H1 (cell line): ENCODE measurements around the gene CYLD. TPM values are rescaled to one million over a fixed set of nuclear protein-coding genes. Genes with fewer than 3 reads are reported as not detected.

ENCODE experiments used
- CTCF ChIA-PET: fragments of 300-600 bp; sonication (Branson Sonifier 250); formaldehyde crosslinking; loops from one replicate; lab custom pipeline; 2021; ENCODE audit not compliant: partially characterized antibody; lab: Charles Lee
- POLR2A ChIA-PET: fragments of 300-600 bp; sonication (Branson Sonifier 250); formaldehyde crosslinking; loops from one replicate; lab custom pipeline; 2021; ENCODE audit warnings: inconsistent platforms; ENCODE audit not compliant: partially characterized antibody; lab: Charles Lee
- DNase-seq, 2 experiments: peaks; one replicate each; pipeline versions ENCODE4 v3.0.0 to v3.0.0-alpha.2; 2010 to 2022; ENCODE audit warnings: low spot score in 2 of 2, low read depth in 1 of 2, mixed read lengths in 1 of 2
- FAIRE-seq: peaks from 2 replicates; lab custom pipeline; 2011; peaks lifted over from hg19 to GRCh38; lab: Jason Lieb, UNC
- H2AFZ ChIP-seq: 2 replicates; pipeline ENCODE4 v1.8.1; 2012; ENCODE audit warnings: low read length, inconsistent platforms
- H2AK5ac ChIP-seq: 2 replicates; pipeline ENCODE4 v1.6.1; 2013; ENCODE audit warnings: low read depth, low read length
- H2BK120ac ChIP-seq: replicated peaks from 2 replicates; pipeline ENCODE3; 2013; ENCODE audit warnings: low read depth, low read length, inconsistent platforms
- H2BK12ac ChIP-seq: 2 replicates; pipeline ENCODE4 v1.6.1; 2013; ENCODE audit warnings: low read depth, low read length
- H2BK15ac ChIP-seq: 2 replicates; pipeline ENCODE4 v1.6.1; 2013; ENCODE audit warnings: low read length
- H2BK20ac ChIP-seq: 2 replicates; pipeline ENCODE4 v1.6.1; 2013; ENCODE audit warnings: low read length
- H2BK5ac ChIP-seq: 2 replicates; pipeline ENCODE4 v1.6.1; 2013; ENCODE audit warnings: low read depth, low read length
- H3K14ac ChIP-seq: 2 replicates; pipeline ENCODE4 v1.6.1; 2013; ENCODE audit warnings: inconsistent platforms; ENCODE audit not compliant: insufficient read length
- H3K18ac ChIP-seq: 2 replicates; pipeline ENCODE4 v1.6.1; 2013; ENCODE audit warnings: low read length; ENCODE audit errors: extremely low read depth
- H3K23ac ChIP-seq: 2 replicates; pipeline ENCODE4 v1.6.1; 2013; ENCODE audit warnings: inconsistent platforms; ENCODE audit not compliant: insufficient read length
- H3K23me2 ChIP-seq: 2 replicates; pipeline ENCODE4 v1.6.1; 2013; ENCODE audit warnings: low read depth, low read length
- H3K27ac ChIP-seq: 2 replicates; pipeline ENCODE4 v1.6.1; 2011; ENCODE audit warnings: low read depth, low read length, inconsistent platforms
- H3K27me3 ChIP-seq, 4 experiments: replicated peaks in 1 of 4; 1 replicate in 1 of 4; 2 replicates in 3 of 4; pipeline versions ENCODE4 v1.6.1 to v1.8.1; 2011 to 2013; ENCODE audit warnings: low read length in 3 of 4, mild to moderate bottlenecking in 3 of 4, inconsistent platforms in 2 of 4, mixed read lengths in 2 of 4, moderate library complexity in 1 of 4; ENCODE audit not compliant: control insufficient read depth in 3 of 4, insufficient read depth in 3 of 4; ENCODE audit errors: extremely low read depth in 1 of 4
- H3K36me3 ChIP-seq, 4 experiments: 2 replicates each; pipeline versions ENCODE4 v1.6.1 to v1.8.1; 2011 to 2013; ENCODE audit warnings: mild to moderate bottlenecking in 4 of 4, low read length in 3 of 4, moderate library complexity in 2 of 4, control low read depth in 1 of 4, inconsistent platforms in 1 of 4; ENCODE audit not compliant: insufficient read depth in 4 of 4, control insufficient read depth in 2 of 4
- H3K4ac ChIP-seq: replicated peaks from 2 replicates; pipeline ENCODE3; 2013; ENCODE audit warnings: low read length, low read depth, mixed read lengths, inconsistent platforms; ENCODE audit not compliant: insufficient read length
- H3K4me1 ChIP-seq, 4 experiments: replicated peaks in 1 of 4; 1 replicate in 1 of 4; 2 replicates in 3 of 4; pipeline versions ENCODE4 v1.6.1 to v1.8.1; 2011 to 2013; ENCODE audit warnings: low read length in 3 of 4, inconsistent platforms in 2 of 4, mixed read lengths in 1 of 4; ENCODE audit not compliant: insufficient read depth in 4 of 4, control insufficient read depth in 3 of 4
- H3K4me2 ChIP-seq, 2 experiments: 2 replicates each; pipeline versions ENCODE4 v1.6.1 to v1.8.1; 2011 to 2013; ENCODE audit warnings: low read depth in 2 of 2, low read length in 2 of 2, control low read depth in 1 of 2, inconsistent platforms in 1 of 2, mild to moderate bottlenecking in 1 of 2; ENCODE audit not compliant: insufficient read depth in 1 of 2
- H3K4me3 ChIP-seq, 4 experiments: fragments of 200-600, 300-600 bp in 1 of 4; sonication (generic), shearing (Covaris generic), sonication (Bioruptor Twin) in 1 of 4; 2 replicates each; pipeline versions ENCODE4 v1.5.1 to v1.8.1; 2011 to 2016; ENCODE audit warnings: low read length in 4 of 4, low read depth in 3 of 4, control low read depth in 2 of 4, inconsistent platforms in 2 of 4, mild to moderate bottlenecking in 2 of 4, mixed read lengths in 1 of 4, moderate library complexity in 1 of 4; ENCODE audit not compliant: insufficient read depth in 2 of 4; ENCODE audit errors: extremely low read depth in 1 of 4
- H3K56ac ChIP-seq: replicated peaks from 2 replicates; pipeline ENCODE3; 2013; ENCODE audit warnings: low read depth, mild to moderate bottlenecking, mixed read lengths, low read length, inconsistent platforms; ENCODE audit not compliant: insufficient read length
- H3K79me1 ChIP-seq: 2 replicates; pipeline ENCODE4 v1.6.1; 2013; ENCODE audit warnings: low read depth, low read length, control low read depth
- H3K79me2 ChIP-seq, 2 experiments: 2 replicates each; pipeline versions ENCODE4 v1.6.1 to v1.8.1; 2012 to 2013; ENCODE audit warnings: low read length in 2 of 2, mild to moderate bottlenecking in 2 of 2, inconsistent platforms in 1 of 2; ENCODE audit not compliant: insufficient read depth in 2 of 2, control insufficient read depth in 1 of 2
- H3K9ac ChIP-seq, 4 experiments: replicated peaks in 1 of 4; 1 replicate in 1 of 4; 2 replicates in 3 of 4; pipeline versions ENCODE4 v1.6.1 to v1.8.1; 2011 to 2013; ENCODE audit warnings: low read depth in 3 of 4, low read length in 3 of 4, control low read depth in 2 of 4, mild to moderate bottlenecking in 2 of 4, moderate library complexity in 2 of 4, inconsistent platforms in 1 of 4; ENCODE audit errors: extremely low read depth in 1 of 4
- H3K9me3 ChIP-seq, 2 experiments: 2 replicates each; pipeline versions ENCODE4 v1.6.1 to v1.8.1; 2012 to 2013; ENCODE audit warnings: mild to moderate bottlenecking in 2 of 2, moderate library complexity in 2 of 2, control low read depth in 1 of 2, inconsistent platforms in 1 of 2, low read depth in 1 of 2, low read length in 1 of 2, mixed read lengths in 1 of 2; ENCODE audit not compliant: insufficient read depth in 2 of 2
- H4K20me1 ChIP-seq, 2 experiments: replicated peaks in 1 of 2; 2 replicates each; pipeline versions ENCODE3 to v1.8.1; 2011 to 2013; ENCODE audit warnings: inconsistent platforms in 2 of 2, low read length in 2 of 2, mild to moderate bottlenecking in 1 of 2; ENCODE audit not compliant: insufficient read depth in 2 of 2, control insufficient read depth in 1 of 2
- H4K5ac ChIP-seq: 2 replicates; pipeline ENCODE4 v1.6.1; 2013; ENCODE audit warnings: low read length, low read depth, mixed read lengths, inconsistent platforms; ENCODE audit not compliant: insufficient read length
- H4K8ac ChIP-seq: 2 replicates; pipeline ENCODE4 v1.8.0; 2013; ENCODE audit warnings: mild to moderate bottlenecking, moderate library complexity, low read length, inconsistent platforms; ENCODE audit not compliant: insufficient read depth; ENCODE audit errors: extremely low read depth
- H4K91ac ChIP-seq: replicated peaks from 2 replicates; pipeline ENCODE3; 2013; ENCODE audit warnings: low read length, mixed read lengths, inconsistent platforms; ENCODE audit not compliant: insufficient read length
- BCL11A ChIP-seq, 2 experiments: IDR thresholded peaks; one replicate each; pipeline ENCODE4 v1.6.1; 2011; ENCODE audit warnings: low read depth in 2 of 2, low read length in 2 of 2, mild to moderate bottlenecking in 2 of 2
- CEBPB ChIP-seq: IDR thresholded peaks from 2 replicates; pipeline ENCODE4 v1.6.1; 2012; ENCODE audit warnings: low read depth, low read length
- FOSL1 ChIP-seq: IDR thresholded peaks from 2 replicates; pipeline ENCODE4 v1.6.1; 2011; ENCODE audit warnings: mild to moderate bottlenecking, low read depth, low read length, moderate library complexity; ENCODE audit not compliant: insufficient read depth
- HDAC2 ChIP-seq, 2 experiments: fragments of 300-600 bp in 1 of 2; sonication (generic) in 1 of 2; IDR thresholded peaks; 2 replicates each; pipeline ENCODE4 v1.6.1; 2011 to 2012; ENCODE audit warnings: low read depth in 2 of 2, low read length in 2 of 2, mild to moderate bottlenecking in 2 of 2, moderate library complexity in 2 of 2, borderline replicate concordance in 1 of 2, inconsistent platforms in 1 of 2
- KDM5A ChIP-seq: fragments of 200-600 bp; IDR thresholded peaks from 2 replicates; pipeline ENCODE4 v1.7.1; 2012; ENCODE audit warnings: mild to moderate bottlenecking, low read length, inconsistent platforms, mixed read lengths
- RAD21 ChIP-seq, 2 experiments: IDR thresholded peaks in 1 of 2; conservative IDR thresholded peaks in 1 of 2; 2 replicates each; pipeline ENCODE4 v1.6.1; 2011; ENCODE audit warnings: low read depth in 2 of 2, low read length in 2 of 2, improper control_type of control experiment in 1 of 2, inconsistent platforms in 1 of 2, mild to moderate bottlenecking in 1 of 2, moderate library complexity in 1 of 2
- SAP30 ChIP-seq: fragments of 300-600 bp; sonication (generic); IDR thresholded peaks from 2 replicates; pipeline ENCODE4 v1.7.1; 2012; ENCODE audit warnings: low read length, moderate library complexity, mild to moderate bottlenecking, inconsistent platforms; ENCODE audit not compliant: insufficient read depth, insufficient replicate concordance
- TBP ChIP-seq: IDR thresholded peaks from 2 replicates; pipeline ENCODE4 v1.6.1; 2011; ENCODE audit warnings: low read depth, low read length, improper control_type of control experiment
- TCF12 ChIP-seq: IDR thresholded peaks from 2 replicates; pipeline ENCODE4 v1.6.1; 2011; ENCODE audit warnings: low read depth, mild to moderate bottlenecking, low read length
- WGBS, 2 experiments: shearing (Covaris generic) in 1 of 2; methylation state at CpG; one replicate each; pipeline versions ENCODE4 v1.1.6 to v1.1.7; 2013 to 2015; ENCODE audit warnings: low lambda C conversion rate in 2 of 2, mixed read lengths in 2 of 2, inconsistent platforms in 1 of 2, low coverage in 1 of 2, missing lambda C conversion rate in 1 of 2; ENCODE audit not compliant: insufficient replicate concordance in 2 of 2, insufficient coverage in 1 of 2, insufficient read length in 1 of 2; ENCODE audit errors: extremely low coverage in 1 of 2, missing lambda C conversion rate in 1 of 2; 5-methylcytosine and 5-hydroxymethylcytosine counted together
- polyA plus RNA-seq, 7 experiments: library from polyadenylated mRNA; depleted of rRNA in 3 of 7; stranded (reverse) in 5 of 7; unstranded in 2 of 7; fragments of >200 nt in 5 of 7; fragments of 200-250 nt in 2 of 7; gene quantifications; 1 replicate in 5 of 7; 2 replicates in 1 of 7; 4 replicates in 1 of 7; pipeline versions ENCODE4 v1.2.1 to v1.2.3, GENCODE V29; 2011 to 2013; ENCODE audit warnings: missing spikeins in 2 of 7, mixed read lengths in 2 of 7
- total RNA-seq: library from RNA; stranded (reverse); fragmentation: NEBNext Ultra II Directional; extraction: Animal tissue kit (Norgen Biotek cat#: 25700); gene quantifications from 2 replicates; pipeline ENCODE4 v1.2.1, GENCODE V29; 2021
- TF ChIP-seq, protein P1 (sequence below): IDR thresholded peaks from 2 replicates; pipeline ENCODE4 v1.6.1; 2012; ENCODE audit warnings: inconsistent platforms
- TF ChIP-seq, protein P2 (sequence below): IDR thresholded peaks from 2 replicates; pipeline ENCODE4 v1.6.1; 2011; ENCODE audit warnings: low read length, improper control_type of control experiment

The CYLD gene
- total and polyA plus RNA-seq, 2 of the 8 experiments (the other 6 are each of a cell fraction or from before 2014, with no cell fraction given) = 3.7 to 18.8 TPM

DNA sequence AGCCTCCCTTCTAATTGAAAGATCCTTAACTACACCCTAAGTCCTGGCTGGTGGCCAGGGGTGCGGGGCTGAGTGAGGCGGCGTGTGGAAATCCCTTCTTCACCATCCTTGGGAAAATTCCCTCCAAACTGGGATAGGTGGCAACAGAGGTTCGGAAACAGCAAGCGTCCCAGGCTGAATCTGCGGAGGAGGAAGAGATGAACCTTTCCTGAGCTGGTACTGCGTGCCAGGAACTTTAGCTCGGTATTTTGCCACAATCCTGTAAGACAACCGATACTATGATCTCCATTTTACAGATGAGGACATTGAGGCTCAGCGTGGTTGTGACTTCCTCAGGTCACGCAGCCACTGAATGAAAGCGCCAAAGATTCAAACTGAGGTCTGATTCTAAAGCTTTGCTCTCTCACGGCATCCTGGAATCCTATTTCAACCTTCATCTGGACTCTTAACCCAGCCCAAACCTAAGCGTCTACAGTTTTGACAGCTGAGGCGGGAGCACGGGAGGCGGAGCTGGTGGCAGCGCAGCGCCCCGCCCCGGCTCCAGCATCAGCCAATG is 583 bp upstream of the CYLD start:
- H2BK120ac ChIP-seq = no peak overlapping the region
- peak overlapping the region; percentile 92; the same call in 1 of the 2 replicates for H2AFZ ChIP-seq
- H2BK5ac ChIP-seq = no peak overlapping the region
- ChIA-PET POLR2A (no interaction called here), CTCF (interaction anchor here (0.8 to 2.2 kb wide), 3 partner anchors 21 to 73 kb away, joined by 3 to 7 read pairs (median 6); no protein-coding TSS in a partner anchor)
- H2BK20ac ChIP-seq = no peak overlapping the region
- no peaks in the 10 kb centered on the region for H3K36me3 ChIP-seq
- H3K23ac ChIP-seq = no peak overlapping the region
- H2BK15ac ChIP-seq = no peak overlapping the region
- H3K14ac ChIP-seq = no peak overlapping the region
- H3K4ac ChIP-seq = no peak overlapping the region
- no peak overlapping the region for H3K27ac ChIP-seq
- H3K79me1 ChIP-seq = no peaks in the 10 kb centered on the region
- 22% methylated on average over 20 of the region's 21 CpGs; no CpG with 5 or more reads in 1 of the 2 experiments for WGBS, 2 experiments
- no peaks in the 10 kb centered on the region for H3K23me2 ChIP-seq
- H3K4me2 ChIP-seq = peak overlapping the region; percentile 62 to 63
- H3K4me3 ChIP-seq = peak overlapping the region in 3 of 4 experiments; percentile 23 to 52 (median 32); a peak in 5 of 8 replicates
- no peak overlapping the region for H4K91ac ChIP-seq
- no peak for FAIRE-seq
- H3K9me3 ChIP-seq = no peaks in the 10 kb centered on the region
- H3K79me2 ChIP-seq = no peaks in the 10 kb centered on the region
- H3K9ac ChIP-seq = no peak overlapping the region
- H2AK5ac ChIP-seq = no peak overlapping the region
- no peak overlapping the region for H3K56ac ChIP-seq
- H4K20me1 ChIP-seq = no peaks in the 10 kb centered on the region
- H3K18ac ChIP-seq = no peak overlapping the region
- no peak overlapping the region for H2BK12ac ChIP-seq
- H4K5ac ChIP-seq = no peak overlapping the region
- DNase-seq = no peak
- H3K4me1 ChIP-seq = peaks cover 3 to 12% (median 5%) of the 10 kb centered on the region in 4 experiments; a peak in 6 of 7 replicates
- H4K8ac ChIP-seq = no peak overlapping the region
- no peaks in the 10 kb centered on the region for H3K27me3 ChIP-seq
- TF ChIP-seq FOSL1 (no peak), TBP (no peak), SAP30 (no peak), BCL11A (IDR thresholded peaks at IDR 0.05; ENCODE audit: low read depth in 2 of 2, low read length in 2 of 2) (no peak), KDM5A (no peak), TCF12 (no peak), CEBPB (no peak), HDAC2 (IDR thresholded peaks at IDR 0.05; ENCODE audit: borderline replicate concordance in 1 of 2, low read depth in 2 of 2, low read length in 2 of 2) (peak in 1 of 2 experiments; percentile 47; a peak in 1 of 4 replicates), RAD21 (IDR thresholded peaks at IDR 0.05 in 1 of 2, conservative IDR thresholded peaks at IDR 0.05 in 1 of 2; ENCODE audit: low read depth in 2 of 2, low read length in 2 of 2) (no peak)
- TF ChIP-seq, protein P1, sequence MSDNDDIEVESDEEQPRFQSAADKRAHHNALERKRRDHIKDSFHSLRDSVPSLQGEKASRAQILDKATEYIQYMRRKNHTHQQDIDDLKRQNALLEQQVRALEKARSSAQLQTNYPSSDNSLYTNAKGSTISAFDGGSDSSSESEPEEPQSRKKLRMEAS = no peak
- TF ChIP-seq, protein P2, sequence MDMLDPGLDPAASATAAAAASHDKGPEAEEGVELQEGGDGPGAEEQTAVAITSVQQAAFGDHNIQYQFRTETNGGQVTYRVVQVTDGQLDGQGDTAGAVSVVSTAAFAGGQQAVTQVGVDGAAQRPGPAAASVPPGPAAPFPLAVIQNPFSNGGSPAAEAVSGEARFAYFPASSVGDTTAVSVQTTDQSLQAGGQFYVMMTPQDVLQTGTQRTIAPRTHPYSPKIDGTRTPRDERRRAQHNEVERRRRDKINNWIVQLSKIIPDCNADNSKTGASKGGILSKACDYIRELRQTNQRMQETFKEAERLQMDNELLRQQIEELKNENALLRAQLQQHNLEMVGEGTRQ = no peak
